CD4-positive, alpha-beta T cell treated with Interleukin-6 at 100 ng/mL for 8 hours (primary cell): ENCODE results near the gene ELL.
"Not testable (repeated sequence)": the region's sequence is repeated elsewhere in the genome, so short reads cannot be mapped to it uniquely, and the experiment has no call there.

ENCODE experiments used
- DNase-seq: peaks from one replicate; pipeline ENCODE4 v3.0.0-alpha.2; 2020; ENCODE audit warnings: mixed read lengths, low spot score

Gene ELL

GRCh38 chr19:18531485-18531884, 9.6 kb upstream of the ELL start:
- no peak for DNase-seq

- DNase-seq, result no peak
Observed at GRCh38 chr19:18529782-18530181, 7.9 kb upstream of the ELL start.

- DNase-seq, result no peak
Observed at GRCh38 chr19:18526316-18526715, 4.4 kb upstream of the ELL start.

- DNase-seq, result no peak
Observed at GRCh38 chr19:18523841-18524240, 2.0 kb upstream of the ELL start.

- DNase-seq, result not testable (repeated sequence)
Observed at GRCh38 chr19:18522862-18523440, 1.1 kb upstream of the ELL start.

- peak; percentile 100 for DNase-seq
Observed at GRCh38 chr19:18522124-18522861, 423 bp upstream of the ELL start.

GRCh38 chr19:18520848-18521691, 800 bp downstream of the ELL start:
- DNase-seq, result no peak

GRCh38 chr19:18519962-18520847, 1.7 kb downstream of the ELL start:
- DNase-seq, result peak; percentile 54

- no peak for DNase-seq
Observed at GRCh38 chr19:18518639-18519038, 3.2 kb downstream of the ELL start.

- DNase-seq, result no peak
Observed at GRCh38 chr19:18517606-18518005, 4.3 kb downstream of the ELL start.

GRCh38 chr19:18515959-18516358, 5.9 kb downstream of the ELL start:
- DNase-seq, result no peak

- no peak for DNase-seq
Observed at GRCh38 chr19:18514800-18515682, 6.8 kb downstream of the ELL start.

- DNase-seq, result no peak
Observed at GRCh38 chr19:18513868-18514267, 8.0 kb downstream of the ELL start.

GRCh38 chr19:18510216-18510615, 11.7 kb downstream of the ELL start:
- DNase-seq, result no peak

- DNase-seq, result no peak
Observed at GRCh38 chr19:18508585-18508984, 13.3 kb downstream of the ELL start.

- no peak for DNase-seq
Observed at GRCh38 chr19:18507727-18508440, 14.0 kb downstream of the ELL start.

- peak; percentile 51 for DNase-seq
Observed at GRCh38 chr19:18507021-18507726, 14.7 kb downstream of the ELL start.

GRCh38 chr19:18506101-18506930, 15.6 kb downstream of the ELL start:
- DNase-seq, result no peak
